ENCODE results near the gene PHTF2. TPM values are rescaled to one million over a fixed set of nuclear protein-coding genes. Genes with fewer than 3 reads are reported as not detected.
"Not testable (repeated sequence)": the region's sequence is repeated elsewhere in the genome, so short reads cannot be mapped to it uniquely, and the experiment has no call there.

Gene PHTF2
- polyA plus RNA-seq (2013, experiment 1 of 2; ENCODE audit: insufficient read length) = 20.7 TPM
- 24.5 TPM for polyA plus RNA-seq (2013, experiment 2 of 2; ENCODE audit: insufficient read length)

- DNase-seq = peak; percentile 100
These were observed at the start of gene PHTF2, which contains the start of gene TMEM60 for GRCh38 chr7:77798394-77799077. TSS of gene PHTF2 (plus strand) at chr7:77798773. TSS of gene TMEM60 (minus strand) at chr7:77798434. CDS start at chr7:77794373, 4,061 bp downstream.

- DNase-seq = no peak
These were observed 46.6 kb upstream of the PHTF2 start for GRCh38 chr7:77752016-77752415.

- no peak for DNase-seq
These were observed 45.4 kb upstream of the PHTF2 start for GRCh38 chr7:77753173-77753572.

GRCh38 chr7:77757589-77757988, 41.0 kb upstream of the PHTF2 start:
- DNase-seq = no peak

- peak; percentile 65 for DNase-seq
These were observed 39.2 kb upstream of the PHTF2 start for GRCh38 chr7:77759294-77759889.

- no peak for DNase-seq
These were observed 37.6 kb upstream of the PHTF2 start for GRCh38 chr7:77760809-77761453.

- no peak for DNase-seq
These were observed 33.1 kb upstream of the PHTF2 start for GRCh38 chr7:77765481-77765880.

GRCh38 chr7:77765906-77766800, 32.4 kb upstream of the PHTF2 start:
- peak; percentile 49 for DNase-seq

- no peak for DNase-seq
These were observed 31.6 kb upstream of the PHTF2 start for GRCh38 chr7:77766801-77767605.

GRCh38 chr7:77770316-77770715, 28.3 kb upstream of the PHTF2 start:
- DNase-seq = no peak

- DNase-seq = no peak
These were observed 26.7 kb upstream of the PHTF2 start for GRCh38 chr7:77771901-77772300.

- DNase-seq = no peak
These were observed 20.0 kb upstream of the PHTF2 start for GRCh38 chr7:77778535-77778934.

- DNase-seq = no peak
These were observed 16.2 kb upstream of the PHTF2 start for GRCh38 chr7:77782383-77782782.

- no peak for DNase-seq
These were observed 15.5 kb upstream of the PHTF2 start for GRCh38 chr7:77783111-77783510.

GRCh38 chr7:77783545-77783944, 15.0 kb upstream of the PHTF2 start:
- no peak for DNase-seq

GRCh38 chr7:77784426-77784825, 14.1 kb upstream of the PHTF2 start:
- not testable (repeated sequence) for DNase-seq

GRCh38 chr7:77786018-77786417, 12.6 kb upstream of the PHTF2 start:
- no peak for DNase-seq

- no peak for DNase-seq
These were observed 11.8 kb upstream of the PHTF2 start for GRCh38 chr7:77786741-77787140.

GRCh38 chr7:77788327-77788902, 10.2 kb upstream of the PHTF2 start:
- no peak for DNase-seq

- no peak for DNase-seq
These were observed 7.2 kb upstream of the PHTF2 start for GRCh38 chr7:77791336-77791735.

- no peak for DNase-seq
These were observed 6.6 kb upstream of the PHTF2 start for GRCh38 chr7:77791956-77792355.
